Spleen (tissue), 11 donors: ENCODE results near the gene RGL1. TPM values are rescaled to one million over a fixed set of nuclear protein-coding genes. Genes with fewer than 3 reads are reported as not detected.

Source experiments
- DNase-seq: peaks from one replicate; pipeline ENCODE4 v3.0.0-alpha.2; 2020
- H3K27ac ChIP-seq, 8 donors: fragments of 200-600 bp; sonication (generic) in 7 of 8; 1 replicate in 4 of 8; 2 replicates in 4 of 8; pipeline versions ENCODE4 v1.5.0 to v1.8.0; 2016 to 2021; ENCODE audit warnings: inconsistent platforms in 4 of 8, mild to moderate bottlenecking in 4 of 8, moderate library complexity in 1 of 8
- H3K27me3 ChIP-seq, 7 donors: fragments of 200-600 bp; sonication (generic) in 6 of 7; replicated peaks in 1 of 7; 1 replicate in 4 of 7; 2 replicates in 3 of 7; pipeline versions ENCODE4 v1.5.0 to v1.8.0; 2016 to 2021; ENCODE audit warnings: inconsistent platforms in 3 of 7, mild to moderate bottlenecking in 1 of 7
- H3K36me3 ChIP-seq, 6 donors: fragments of 200-600 bp; sonication (generic) in 5 of 6; 1 replicate in 4 of 6; 2 replicates in 2 of 6; pipeline versions ENCODE4 v1.5.0 to v1.8.0; 2016 to 2021; ENCODE audit warnings: inconsistent platforms in 2 of 6
- H3K4me1 ChIP-seq, 6 donors: fragments of 200-600 bp; sonication (generic) in 5 of 6; 1 replicate in 3 of 6; 2 replicates in 3 of 6; pipeline versions ENCODE4 v1.5.0 to v1.8.0; 2016 to 2021; ENCODE audit warnings: inconsistent platforms in 3 of 6
- H3K4me3 ChIP-seq, 8 donors: fragments of 200-600 bp; sonication (generic) in 7 of 8; 1 replicate in 4 of 8; 2 replicates in 4 of 8; pipeline versions ENCODE4 v1.5.0 to v1.8.0; 2016 to 2021; ENCODE audit warnings: inconsistent platforms in 4 of 8, mild to moderate bottlenecking in 4 of 8, moderate library complexity in 2 of 8
- H3K9me3 ChIP-seq, 8 donors: fragments of 200-600 bp; sonication (generic) in 7 of 8; 1 replicate in 4 of 8; 2 replicates in 4 of 8; pipeline versions ENCODE4 v1.5.0 to v1.8.0; 2016 to 2021; ENCODE audit warnings: inconsistent platforms in 4 of 8
- CTCF ChIP-seq, 11 experiments: fragments of 200-600 bp in 7 of 11; fragments of 450-650 bp in 4 of 11; sonication (generic) in 4 of 11; IDR thresholded peaks in 8 of 11; conservative IDR thresholded peaks in 3 of 11; 1 replicate in 7 of 11; 2 replicates in 4 of 11; pipeline versions ENCODE4 v1.4.0 to v1.8.0; 2016 to 2021; ENCODE audit warnings: antibody characterized with exemption in 11 of 11, inconsistent platforms in 4 of 11, mild to moderate bottlenecking in 1 of 11
- POLR2A ChIP-seq, 3 donors: fragments of 450-650 bp; IDR thresholded peaks; one replicate each; pipeline ENCODE4 v1.5.1; 2017; ENCODE audit warnings: antibody characterized with exemption in 3 of 3, mild to moderate bottlenecking in 1 of 3
- POLR2AphosphoS5 ChIP-seq, 3 donors: sonication (generic); formaldehyde crosslinking; IDR thresholded peaks; one replicate each; pipeline ENCODE4 v1.5.1; 2017; ENCODE audit warnings: antibody characterized with exemption in 3 of 3
- WGBS, 5 donors: extraction: QIAGEN DNeasy Blood & Tissue Kit in 3 of 5; methylation state at CpG; one replicate each; pipeline versions ENCODE4 v1.1.5 to v1.1.7; 2013 to 2018; 5-methylcytosine and 5-hydroxymethylcytosine counted together
- intact Hi-C: fragments of 100-400 bp; cut with DNase I; formaldehyde crosslinking; loops from one replicate; pipeline ENCODE4 v1.15.0; 2023; ENCODE audit warnings: low total_unique reads
- polyA plus RNA-seq, 3 donors: library from polyadenylated mRNA; stranded (reverse); fragments of 200-250 nt; gene quantifications; one replicate each; pipeline ENCODE4 v1.2.1, GENCODE V29; 2013
- total RNA-seq, 7 donors: library from RNA; depleted of rRNA in 3 of 7; stranded (reverse); fragments of >200 nt in 3 of 7; fragmentation: NEBNext Ultra II Directional in 4 of 7; extraction: Animal tissue kit (Norgen Biotek cat#: 25700) in 4 of 7; gene quantifications; one replicate each; pipeline versions ENCODE4 v1.1.0 to v1.2.1, GENCODE V29; 2016 to 2021
- donor health status: healthy with polysubstance abuse.
- donor health status: DM: no; HTN: no; CAD: no; lungs with moderate emphysema.
- donor health status: DM: no; HTN: no; CAD: no.
- donor health status: Bipolar disorder and iron deficiency.
- donor health status: healthy.
- donor health status: DM: no; HTN: no; CAD: no.
- donor health status: DM: yes; HTN: yes; CAD: no.

Gene RGL1
- total and polyA plus RNA-seq, 10 donors = 14.3 to 126 (median 71.4) TPM

DNA sequence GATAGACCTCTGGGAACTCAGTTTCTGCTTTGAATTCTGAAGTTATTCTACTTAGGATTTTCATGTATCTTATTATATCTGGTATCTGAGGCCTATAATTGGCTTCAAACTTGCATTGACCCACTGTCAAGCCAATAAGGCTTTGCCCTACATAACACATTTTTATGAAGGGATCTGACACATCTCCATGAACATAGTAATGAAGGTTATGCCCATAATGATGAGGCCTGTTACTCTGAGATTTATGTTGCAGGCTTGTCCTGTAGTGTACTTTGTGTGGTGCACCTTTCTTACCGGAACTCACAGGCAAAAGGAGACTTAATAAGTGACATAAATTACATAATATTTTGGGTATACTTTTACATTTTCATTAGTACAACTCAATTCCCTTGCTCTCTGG is 14.1 kb downstream of the RGL1 start:
- WGBS, 5 donors = 88 to 97% (median 96%) methylated on average over 1 of the region's 1 CpG
- no peaks in the 10 kb centered on the region for H3K9me3 ChIP-seq
- TF ChIP-seq POLR2AphosphoS5 (IDR thresholded peaks at IDR 0.05) (no peak), POLR2A (IDR thresholded peaks at IDR 0.05) (no peak), CTCF (IDR thresholded peaks at IDR 0.05 in 8 of 11, conservative IDR thresholded peaks at IDR 0.05 in 3 of 11) (no peak)
- H3K36me3 ChIP-seq = no peaks in the 10 kb centered on the region
- intact Hi-C loops = loop anchor here (10.0 kb wide), 1 partner anchor 66 kb away; no protein-coding TSS in a partner anchor
- DNase-seq = no peak
- H3K27me3 ChIP-seq = no peaks in the 10 kb centered on the region
- H3K4me1 ChIP-seq = peaks cover 4 to 77% (median 52%) of the 10 kb centered on the region in 6 donors
- H3K27ac ChIP-seq = peak overlapping the region in 3 of 8 donors; percentile 23 to 74 (median 55)
- H3K4me3 ChIP-seq = no peak overlapping the region

DNA sequence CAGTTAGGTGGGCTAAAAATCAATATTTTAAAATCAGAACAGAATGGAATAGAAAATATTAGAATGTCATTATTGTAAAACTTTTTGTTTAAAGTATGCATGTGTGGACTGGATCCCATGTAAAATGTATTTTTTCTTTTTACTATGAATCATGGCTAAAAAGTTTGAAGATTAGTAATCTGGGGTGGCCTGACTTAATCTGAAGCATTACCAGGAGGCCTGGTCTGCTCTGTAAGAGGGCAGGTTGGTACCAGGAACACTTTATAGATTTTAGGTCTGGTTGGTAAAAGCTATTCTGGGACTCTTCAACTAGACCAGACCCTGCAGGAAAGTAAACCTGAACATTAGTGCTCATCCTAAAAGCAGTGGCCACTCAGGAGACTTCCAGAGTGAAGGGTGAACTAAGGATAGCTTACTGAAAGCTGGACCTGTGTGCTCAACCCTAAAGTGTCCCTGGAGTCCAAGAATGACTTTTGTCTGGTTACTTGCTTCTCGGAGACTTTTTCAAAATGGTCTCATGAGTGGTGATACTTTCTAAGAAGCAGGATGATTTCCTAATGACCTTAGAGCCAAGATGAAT is 16.5 kb downstream of the RGL1 start:
- intact Hi-C loops = no loop called here
- Histone ChIP-seq H3K9me3 (no peaks in the 10 kb centered on the region), H3K4me1 (peaks cover 4 to 73% (median 38%) of the 10 kb centered on the region in 6 donors), H3K27me3 (no peaks in the 10 kb centered on the region), H3K36me3 (no peaks in the 10 kb centered on the region), H3K27ac (peak overlapping the region; percentile 32 to 69 (median 60)), H3K4me3 (no peak overlapping the region)
- DNase-seq = no peak
- no peak for TF ChIP-seq POLR2AphosphoS5 (IDR thresholded peaks at IDR 0.05)
- 46 to 88% (median 69%) methylated on average over 1 of the region's 1 CpG for WGBS, 5 donors

DNA sequence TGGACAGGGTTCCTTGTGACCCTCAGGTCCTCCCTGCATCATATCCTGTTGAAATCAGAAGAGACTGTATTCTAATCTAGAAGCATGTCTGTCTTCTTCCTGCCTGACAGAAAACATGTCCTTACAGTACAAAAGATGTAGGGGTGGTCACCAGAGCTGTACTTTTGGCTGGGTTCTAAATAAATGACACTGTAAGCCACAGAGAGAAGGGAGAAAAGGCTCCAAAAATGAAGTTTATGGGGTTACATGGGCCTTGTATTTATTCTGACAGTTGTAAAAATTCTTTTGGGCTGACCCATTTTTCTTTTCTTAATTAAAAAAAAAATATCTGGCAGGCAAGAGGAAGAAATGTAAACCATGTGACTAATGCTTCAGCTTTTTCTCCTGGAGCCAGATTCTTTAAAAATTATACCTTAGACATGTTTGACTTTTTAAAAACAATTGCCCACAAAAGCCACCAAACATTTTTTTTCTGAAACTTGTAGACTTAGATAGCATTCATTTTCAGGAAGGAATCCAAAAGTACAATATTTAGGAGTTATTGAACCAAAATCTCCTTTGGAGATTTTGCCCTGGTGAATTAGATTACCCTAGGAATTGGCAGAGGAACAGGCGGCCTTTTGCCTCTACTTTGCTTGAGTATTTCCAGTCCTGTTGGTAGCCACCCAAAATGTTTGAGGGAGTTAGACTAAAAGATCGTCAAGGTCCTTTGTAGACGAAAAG is 17.1 kb downstream of the RGL1 start:
- Histone ChIP-seq H3K9me3 (no peaks in the 10 kb centered on the region), H3K27me3 (no peaks in the 10 kb centered on the region), H3K36me3 (no peaks in the 10 kb centered on the region), H3K4me3 (no peak overlapping the region), H3K4me1 (peaks cover 4 to 73% (median 32%) of the 10 kb centered on the region in 6 donors), H3K27ac (peak overlapping the region; percentile 32 to 69 (median 60))
- TF ChIP-seq POLR2AphosphoS5 (IDR thresholded peaks at IDR 0.05) (no peak), CTCF (IDR thresholded peaks at IDR 0.05 in 8 of 11, conservative IDR thresholded peaks at IDR 0.05 in 3 of 11) (no peak), POLR2A (IDR thresholded peaks at IDR 0.05) (no peak)
- intact Hi-C loops = no loop called here
- no peak for DNase-seq
- 69 to 83% (median 70%) methylated on average over 3 of the region's 3 CpGs for WGBS, 5 donors

DNA sequence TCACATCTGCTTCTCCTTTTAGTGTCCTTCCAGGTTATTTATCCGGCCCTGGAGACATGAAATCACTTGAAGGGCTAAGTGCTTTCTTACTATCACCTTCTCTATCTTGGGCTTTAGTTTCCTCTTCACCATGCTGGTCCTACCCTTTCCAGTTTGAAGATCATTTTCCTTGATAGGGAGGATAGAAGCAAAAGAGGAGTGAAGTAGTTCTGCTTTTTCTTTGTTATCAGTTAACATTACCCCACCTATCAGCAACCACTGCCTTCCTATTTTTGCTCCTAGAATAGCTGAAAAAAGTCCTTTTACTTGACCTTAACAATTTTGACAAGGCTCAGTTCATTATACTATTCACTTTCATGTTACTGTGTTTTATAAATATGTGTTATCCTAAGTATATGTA is 19.4 kb downstream of the RGL1 start:
- no peaks in the 10 kb centered on the region for H3K27me3 ChIP-seq
- no peak overlapping the region for H3K4me3 ChIP-seq
- H3K27ac ChIP-seq = peak overlapping the region in 2 of 8 donors; percentile 2 to 27
- WGBS, 5 donors = 27 to 49% (median 42%) methylated on average over 1 of the region's 1 CpG
- intact Hi-C loops = no loop called here
- peaks cover 0 to 64% (median 20%) of the 10 kb centered on the region in 6 donors for H3K4me1 ChIP-seq
- H3K36me3 ChIP-seq = no peaks in the 10 kb centered on the region
- TF ChIP-seq POLR2AphosphoS5 (IDR thresholded peaks at IDR 0.05) = no peak
- no peak for TF ChIP-seq POLR2A (IDR thresholded peaks at IDR 0.05)
- TF ChIP-seq CTCF (IDR thresholded peaks at IDR 0.05 in 8 of 11, conservative IDR thresholded peaks at IDR 0.05 in 3 of 11) = no peak
- H3K9me3 ChIP-seq = no peaks in the 10 kb centered on the region
- DNase-seq = no peak
